ENCODE measurements around the gene VPS11.
A peak's percentile ranks its signal among the peaks of the same experiment; 100 is the strongest.

Gene VPS11

DNA sequence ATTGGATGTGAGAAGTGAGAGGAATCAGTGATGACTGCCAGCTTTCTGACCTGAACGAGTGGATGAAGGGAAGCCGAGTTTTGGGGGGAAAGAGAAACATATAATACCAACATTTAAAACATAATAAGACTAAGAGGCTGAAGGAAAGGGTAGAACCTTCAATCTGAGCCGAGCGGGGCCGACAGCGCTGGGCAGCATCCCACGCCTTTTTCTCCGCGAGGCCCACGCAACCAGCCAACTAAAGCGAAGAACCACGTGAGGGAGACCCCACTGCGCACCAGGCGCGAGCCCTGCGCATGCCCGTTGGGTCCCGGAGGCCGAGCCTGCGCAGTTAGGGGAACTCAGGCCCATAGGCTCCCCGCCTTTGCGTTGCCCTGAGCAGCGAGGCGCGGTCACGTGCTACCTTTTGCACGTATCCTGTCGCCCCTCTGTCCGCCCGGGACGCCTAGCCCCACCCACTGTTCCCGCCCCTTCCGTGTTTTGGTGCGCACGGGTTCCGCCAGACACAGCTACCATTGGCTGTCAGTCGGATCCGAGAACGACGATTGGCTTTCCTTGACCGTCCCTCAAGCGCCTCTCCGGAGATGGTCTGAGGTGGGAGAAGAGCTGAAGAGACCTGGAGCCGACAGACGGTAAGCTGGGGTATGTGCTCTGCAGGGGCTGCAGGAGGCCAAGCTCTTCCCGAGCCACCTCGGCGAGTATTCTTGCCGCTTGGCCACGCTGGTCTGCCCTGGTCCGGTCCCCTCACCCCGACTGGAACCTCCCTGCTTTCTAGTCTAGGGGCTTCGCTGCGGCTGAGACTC lies 53.6 kb downstream of the VPS11 start, which contains the start of gene HINFP:
Gene HINFP (plus strand): TSS at position 573 of the 803 bp plus-strand sequence. CDS start 5,365 bp downstream, outside the sequence.
- DNase-seq (ENCODE audit: low read depth in 2 of 2): peak; percentile 96

DNA sequence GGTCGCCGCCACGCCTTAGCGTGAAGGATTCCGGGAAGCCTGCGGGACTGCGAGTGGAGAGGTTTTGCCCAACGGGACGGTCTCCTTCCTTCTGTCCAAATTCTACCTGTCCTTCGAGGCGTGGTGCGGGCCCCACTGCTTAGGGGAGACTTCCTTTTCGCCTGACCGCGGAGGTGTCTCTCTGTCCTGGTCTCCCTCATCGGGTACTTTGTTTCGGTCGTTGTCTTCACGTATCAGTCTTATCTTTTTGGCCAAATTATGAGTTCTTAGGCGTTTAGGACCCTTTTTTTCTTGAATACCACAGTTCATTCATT lies 54.1 kb downstream of the VPS11 start:
- DNase-seq (ENCODE audit: low read depth in 2 of 2): no peak

DNA sequence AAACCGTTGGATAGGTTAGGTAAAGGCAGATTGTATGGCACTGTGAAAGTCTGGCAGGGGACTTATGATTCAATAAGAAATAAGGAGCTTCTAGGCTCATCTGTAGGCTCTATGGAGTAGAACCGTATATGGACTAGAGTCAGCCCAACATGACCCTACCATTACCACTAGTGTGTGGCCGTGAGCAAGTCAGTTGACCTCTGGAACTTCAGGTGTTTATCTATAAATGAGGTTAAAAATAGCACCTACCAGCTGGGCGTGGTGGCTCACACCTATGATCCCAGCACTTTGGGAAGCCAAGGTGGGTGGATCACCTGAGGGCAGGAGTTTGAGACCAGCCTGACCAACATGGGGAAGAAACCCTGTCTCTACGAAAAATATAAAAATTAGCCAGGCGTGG lies 58.2 kb downstream of the VPS11 start:
- DNase-seq (ENCODE audit: low read depth in 2 of 2): no peak

DNA sequence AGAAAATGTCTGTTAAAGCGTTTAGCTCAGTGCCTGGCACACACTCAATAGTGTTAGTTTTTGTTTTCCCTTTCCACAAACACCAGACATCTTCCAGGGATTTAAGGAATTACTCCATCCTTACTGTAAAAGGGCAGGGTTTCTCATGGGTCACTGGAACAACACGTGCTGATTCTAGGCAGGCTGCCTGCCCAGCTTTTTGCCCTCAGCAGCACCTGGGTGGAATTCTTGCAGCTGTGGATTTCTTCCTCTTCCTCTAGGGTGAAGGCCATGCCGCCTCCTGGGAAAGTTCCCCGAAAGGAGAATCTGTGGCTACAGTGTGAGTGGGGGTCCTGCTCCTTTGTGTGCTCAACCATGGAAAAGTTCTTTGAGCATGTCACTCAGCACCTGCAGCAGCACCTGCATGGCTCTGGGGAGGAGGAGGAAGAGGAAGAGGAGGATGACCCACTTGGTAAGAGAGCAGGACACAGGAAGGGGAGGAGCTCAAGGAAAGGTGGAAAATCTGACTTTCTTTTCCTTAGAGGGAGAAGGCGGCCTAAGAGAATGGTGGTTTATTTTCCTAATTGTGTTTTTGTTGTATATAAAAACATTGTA lies 59.2 kb downstream of the VPS11 start:
- DNase-seq (ENCODE audit: low read depth in 2 of 2): no peak

DNA sequence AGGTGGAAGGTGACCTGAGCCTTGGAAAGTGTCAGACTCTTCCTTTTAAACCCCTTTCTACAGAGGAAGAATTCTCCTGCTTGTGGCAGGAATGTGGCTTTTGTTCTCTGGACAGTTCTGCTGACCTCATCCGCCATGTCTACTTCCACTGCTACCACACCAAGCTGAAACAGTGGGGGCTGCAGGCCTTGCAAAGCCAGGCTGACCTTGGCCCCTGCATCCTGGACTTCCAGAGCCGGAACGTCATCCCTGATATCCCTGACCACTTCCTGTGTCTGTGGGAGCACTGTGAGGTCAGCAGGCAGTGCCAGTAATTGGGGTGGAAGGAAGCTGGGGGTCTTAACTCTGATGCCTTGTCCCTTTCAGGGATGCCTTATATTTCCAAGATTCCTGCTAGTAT lies 63.0 kb downstream of the VPS11 start:
- DNase-seq (ENCODE audit: low read depth in 2 of 2): no peak
